HG02571 (cell line): Measurements from ENCODE around the gene ABCA8.

ENCODE experiments used
- ATAC-seq: cut with Tn5 transposase; IDR thresholded peaks from one replicate; pipeline ENCODE4 v1.9.1; 2021; ENCODE audit warnings: mild to moderate bottlenecking, moderate library complexity; ENCODE audit not compliant: unreplicated experiment

ABCA8 gene

DNA sequence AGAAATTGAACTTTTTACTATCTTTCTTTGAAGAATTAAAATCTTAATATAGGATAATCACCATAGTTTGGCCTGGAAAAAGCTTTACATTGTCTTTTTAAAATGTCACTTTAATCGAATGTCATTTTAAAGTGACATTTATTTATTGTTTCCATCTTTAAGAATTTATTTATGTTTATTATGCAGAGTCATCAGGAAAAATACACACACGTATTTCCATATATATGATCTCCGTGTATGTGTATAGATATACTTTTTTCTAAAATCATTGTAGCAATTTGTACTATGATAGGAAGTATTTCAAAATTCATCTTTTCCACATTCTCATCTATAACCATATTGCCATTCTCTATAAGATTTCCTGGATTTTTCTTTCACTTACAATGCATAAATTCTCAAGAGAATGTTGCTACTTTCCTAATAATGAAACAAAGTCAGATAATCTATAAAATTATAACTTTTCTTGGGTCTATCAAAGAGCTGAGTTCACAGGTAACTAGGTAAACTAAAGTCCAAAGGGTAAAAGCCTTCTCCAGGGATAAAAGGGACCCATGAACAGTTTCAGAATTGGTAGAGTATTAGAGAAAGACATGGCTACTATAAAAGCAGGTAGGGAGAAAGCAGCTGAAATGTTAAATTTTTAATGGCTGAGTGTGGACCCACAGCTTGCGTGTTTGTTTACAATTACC lies 11.9 kb downstream of the ABCA8 start:
- no peak for ATAC-seq

DNA sequence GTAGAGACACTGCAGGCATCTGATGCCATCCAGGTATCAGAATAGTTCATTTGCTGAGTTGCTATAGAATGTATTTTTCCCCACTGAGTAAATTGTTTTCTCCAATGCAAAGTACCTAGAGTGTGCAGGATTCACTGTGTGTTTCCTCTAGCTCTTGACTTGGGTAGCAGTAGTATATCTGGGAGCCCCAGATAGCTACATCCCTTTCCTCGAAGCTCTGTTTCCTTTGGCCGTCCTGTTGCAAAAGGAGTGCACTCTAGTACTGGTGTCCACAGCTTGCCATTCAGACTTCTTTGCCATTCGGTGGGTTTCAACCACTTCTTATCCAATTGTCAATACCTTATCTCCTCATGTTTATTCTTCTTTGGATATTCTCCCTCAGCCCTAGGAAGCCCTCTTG lies 12.8 kb downstream of the ABCA8 start:
- no peak for ATAC-seq

DNA sequence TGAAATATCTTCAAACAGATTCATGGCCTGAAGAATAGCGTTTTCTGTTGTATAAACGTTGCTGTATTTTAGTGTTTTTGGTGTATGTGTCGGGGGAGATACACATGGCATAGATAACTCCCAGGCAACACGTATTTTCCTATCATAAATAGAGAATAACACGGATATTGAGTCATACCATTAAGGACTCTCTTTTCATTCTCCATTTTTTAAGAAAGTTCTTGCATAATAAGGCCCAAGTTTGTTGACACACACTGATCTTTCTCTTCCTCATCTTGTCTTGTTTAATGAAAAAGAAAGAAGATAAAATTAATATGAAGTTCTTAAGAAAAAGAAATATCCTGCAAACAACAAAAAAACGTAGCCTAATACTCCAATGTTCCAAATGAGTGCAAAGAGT lies 13.4 kb downstream of the ABCA8 start:
- no peak for ATAC-seq

DNA sequence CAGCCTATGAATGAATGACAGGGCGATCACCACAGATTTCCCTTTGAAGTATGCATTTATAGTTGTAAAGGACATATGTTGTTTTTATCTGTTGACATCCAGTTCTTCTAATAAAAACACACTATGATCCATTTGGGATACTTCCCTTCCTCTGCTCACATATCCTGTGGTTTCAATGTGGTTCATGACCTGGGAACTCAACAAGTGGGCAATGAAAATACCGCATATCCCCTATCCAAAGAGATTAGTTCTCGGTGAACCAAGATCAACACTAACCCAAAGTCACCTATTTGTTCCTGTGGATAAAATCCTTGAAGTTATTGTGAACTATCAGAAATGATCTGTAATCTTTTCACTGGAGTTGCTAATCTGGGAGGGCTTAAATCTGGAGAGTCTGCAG lies 16.0 kb downstream of the ABCA8 start:
- no peak for ATAC-seq

DNA sequence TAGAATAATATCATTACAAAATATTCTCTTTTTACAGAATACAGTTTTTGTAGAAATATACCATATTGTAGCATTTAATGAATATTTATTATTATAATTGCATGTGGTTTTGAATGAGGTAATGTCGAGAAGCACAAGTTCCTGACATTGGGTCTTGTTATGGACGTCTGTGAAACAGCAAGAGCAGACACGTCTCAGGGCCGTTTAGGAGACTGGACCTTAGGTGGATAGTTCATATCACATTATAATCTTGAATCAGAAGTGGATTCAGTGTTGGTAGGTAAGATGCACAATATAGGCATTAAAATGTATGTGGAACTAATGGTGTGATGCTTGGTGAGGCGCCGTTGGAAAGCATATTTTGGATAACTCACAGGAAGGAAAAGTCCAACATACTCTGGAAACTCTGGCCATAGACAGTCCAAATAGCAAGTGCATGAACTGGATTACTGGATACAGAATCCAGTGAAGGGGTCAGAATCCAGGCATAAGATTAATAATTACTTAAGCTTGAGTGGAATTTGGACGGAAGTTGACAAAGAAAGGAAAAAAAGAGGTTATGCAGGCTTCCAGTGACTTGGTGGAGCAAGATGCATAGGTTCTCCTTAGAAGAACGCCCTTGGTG lies 17.2 kb downstream of the ABCA8 start:
- ATAC-seq = no peak

DNA sequence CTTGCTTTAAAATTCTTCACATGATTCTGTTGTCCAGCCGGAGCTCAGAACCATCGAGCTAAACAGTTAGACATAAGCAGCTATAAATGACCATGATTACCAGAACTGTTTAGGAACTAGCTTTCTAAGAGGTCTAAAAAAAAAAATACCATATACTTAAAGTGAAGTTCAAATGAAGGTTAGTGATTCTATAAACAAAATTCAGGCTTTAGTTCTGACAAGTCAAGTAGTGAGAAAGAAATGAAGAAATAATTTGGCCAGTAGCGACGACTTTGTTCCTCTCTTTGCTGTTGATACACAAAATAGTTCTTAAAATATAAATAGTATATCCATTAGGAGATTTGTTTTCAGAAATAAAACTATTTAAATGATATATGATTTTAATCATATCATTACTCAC lies 27.7 kb downstream of the ABCA8 start:
- ATAC-seq = no peak

DNA sequence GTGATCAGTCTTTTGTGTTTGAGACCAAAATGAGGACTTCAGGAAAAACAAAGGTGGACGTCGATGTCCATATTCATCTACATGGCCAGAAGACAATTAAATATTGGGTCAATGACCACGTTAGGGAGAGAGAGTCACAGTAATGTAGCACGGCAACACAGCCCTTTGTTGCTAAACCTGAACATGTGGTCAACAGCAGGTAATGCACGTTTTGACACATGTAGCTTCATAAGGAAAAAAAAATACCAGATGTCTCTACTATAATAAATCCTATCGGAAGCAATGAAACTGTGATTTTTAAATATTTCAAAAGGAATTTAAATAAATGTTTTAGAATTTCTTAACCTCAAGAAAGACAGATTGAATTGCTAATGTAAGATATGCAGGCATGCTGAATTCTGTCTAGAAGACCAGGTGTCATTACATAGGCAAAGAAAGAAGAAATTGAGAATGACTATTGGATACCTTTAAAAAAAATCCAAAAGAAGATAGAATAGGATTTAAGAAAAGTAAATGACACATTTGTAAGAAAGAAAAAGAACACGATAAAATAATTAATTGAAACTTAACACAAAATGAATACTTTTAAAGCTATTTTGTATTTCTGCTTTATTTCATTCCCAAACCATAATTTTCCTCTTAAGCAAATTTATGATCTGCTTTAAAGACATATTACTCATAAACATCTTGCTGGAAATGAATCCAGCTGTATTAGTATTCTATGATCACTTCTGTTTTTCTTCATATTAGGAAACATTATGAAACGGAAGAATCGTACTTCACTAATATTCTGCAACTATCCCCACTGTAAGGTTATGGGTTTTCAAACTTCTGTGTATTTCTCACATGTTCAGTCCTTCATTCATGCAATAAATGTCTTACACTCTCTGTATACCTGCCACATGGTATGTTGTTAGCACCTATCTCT lies 30.1 kb downstream of the ABCA8 start:
- no peak for ATAC-seq

DNA sequence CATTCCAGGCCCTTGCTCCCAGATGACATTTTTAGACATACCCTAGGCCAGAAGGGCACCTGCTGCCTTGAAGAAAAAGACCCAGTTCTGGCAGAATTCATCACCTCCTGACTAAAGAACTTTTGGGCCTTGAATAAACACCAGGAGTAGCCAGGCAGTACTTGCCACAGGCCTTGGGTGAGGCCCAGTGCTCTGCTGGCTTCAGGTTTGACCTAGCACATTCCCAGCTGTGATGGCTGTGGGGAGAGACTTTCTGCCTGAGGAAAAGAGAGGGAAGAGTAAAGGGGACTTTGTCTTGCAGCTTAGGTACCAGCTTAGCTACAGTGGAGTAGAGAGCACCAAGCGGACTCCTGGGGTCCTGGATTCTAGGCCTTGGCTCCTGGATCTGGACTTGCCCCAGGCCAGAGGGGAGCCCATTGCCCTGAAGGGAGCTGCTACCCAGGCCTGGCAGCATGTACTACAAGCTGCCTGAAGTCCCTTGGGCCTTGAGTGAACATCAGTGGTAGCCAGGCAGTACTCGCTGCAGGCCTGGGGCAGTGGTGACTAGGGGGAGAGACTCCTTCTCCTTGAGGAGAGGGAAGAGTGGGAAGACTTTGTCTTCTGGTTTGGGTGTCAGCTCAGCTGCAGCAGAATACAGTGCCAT lies 44.3 kb downstream of the ABCA8 start:
- no peak for ATAC-seq

DNA sequence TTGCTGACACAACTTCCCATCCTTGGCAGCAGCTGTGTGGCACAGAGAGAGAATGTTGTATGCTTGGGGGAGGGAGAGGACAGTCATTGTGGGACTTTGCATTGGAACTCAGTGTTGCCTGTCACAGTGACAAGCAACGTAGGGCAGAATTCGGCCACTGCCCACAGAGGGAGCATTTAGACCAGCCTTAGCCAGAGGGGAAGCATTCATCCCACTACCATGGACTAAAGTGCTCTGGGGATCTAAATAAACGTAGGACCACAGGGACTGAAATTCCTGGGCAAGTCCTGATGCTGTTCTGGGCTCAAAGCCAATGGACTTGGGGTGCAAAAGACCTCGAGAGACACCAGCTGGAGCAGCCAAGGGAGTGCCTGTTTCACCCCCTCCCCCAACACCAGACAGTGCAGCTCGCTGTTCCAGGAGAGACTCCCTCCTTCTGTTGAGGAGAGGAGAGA lies 44.9 kb downstream of the ABCA8 start:
- no peak for ATAC-seq

DNA sequence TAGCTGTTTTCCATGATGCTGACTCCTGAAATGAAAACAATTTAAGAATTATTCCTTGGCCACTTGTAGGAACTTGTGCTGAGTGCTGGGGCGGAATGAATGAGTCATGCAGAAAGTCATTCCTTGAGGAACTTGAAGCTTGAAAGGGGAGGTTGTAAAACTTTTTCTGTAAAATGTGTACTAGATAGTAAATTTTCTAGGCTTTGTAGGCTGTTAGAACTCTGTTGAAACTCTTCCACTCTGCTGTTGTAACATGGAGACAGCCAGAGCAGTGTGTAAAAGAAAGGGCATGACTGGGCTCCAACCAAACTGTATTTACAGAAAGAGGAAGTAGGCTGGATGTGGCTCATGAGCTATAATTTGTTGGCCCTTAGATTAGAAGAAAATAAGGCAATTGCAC lies 46.1 kb downstream of the ABCA8 start:
- no peak for ATAC-seq

DNA sequence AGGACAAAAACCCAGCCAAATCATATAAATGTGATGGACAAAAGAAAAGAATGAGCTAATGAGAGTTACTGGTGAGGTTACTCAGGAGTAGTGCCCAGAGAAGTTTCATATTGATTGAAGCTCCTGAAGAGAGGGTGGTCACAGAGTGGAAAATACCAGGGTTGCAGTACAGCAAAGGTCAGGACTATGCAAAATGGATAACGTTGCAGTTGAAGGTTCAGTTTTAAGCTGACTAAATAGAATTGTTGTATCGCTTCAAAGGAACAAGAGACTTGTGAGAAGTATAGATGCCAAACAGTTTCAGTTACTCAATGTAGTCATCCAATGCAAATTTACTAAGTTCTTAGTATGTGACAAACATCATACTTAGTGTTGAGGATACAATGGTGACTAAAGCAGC lies 47.1 kb downstream of the ABCA8 start:
- ATAC-seq = peak; percentile 75

DNA sequence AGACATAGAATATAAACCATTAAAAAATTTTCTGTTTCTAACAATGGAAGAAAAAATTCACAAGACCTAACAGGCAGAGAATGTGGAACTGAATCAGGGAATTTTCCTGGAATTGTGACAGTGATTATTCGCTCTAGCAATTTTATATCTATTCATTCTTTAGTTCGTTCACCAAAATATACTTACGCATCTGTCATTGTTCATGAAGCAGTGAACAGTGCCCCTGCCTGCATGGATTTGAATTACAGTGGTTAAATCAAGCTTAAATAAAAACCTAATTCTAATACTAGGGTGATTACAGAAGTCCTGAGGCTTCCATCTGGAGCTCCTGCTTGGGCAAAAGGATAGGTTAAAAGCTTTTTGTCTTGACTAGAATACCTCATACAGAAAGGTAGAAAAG lies 48.6 kb downstream of the ABCA8 start:
- ATAC-seq = no peak

DNA sequence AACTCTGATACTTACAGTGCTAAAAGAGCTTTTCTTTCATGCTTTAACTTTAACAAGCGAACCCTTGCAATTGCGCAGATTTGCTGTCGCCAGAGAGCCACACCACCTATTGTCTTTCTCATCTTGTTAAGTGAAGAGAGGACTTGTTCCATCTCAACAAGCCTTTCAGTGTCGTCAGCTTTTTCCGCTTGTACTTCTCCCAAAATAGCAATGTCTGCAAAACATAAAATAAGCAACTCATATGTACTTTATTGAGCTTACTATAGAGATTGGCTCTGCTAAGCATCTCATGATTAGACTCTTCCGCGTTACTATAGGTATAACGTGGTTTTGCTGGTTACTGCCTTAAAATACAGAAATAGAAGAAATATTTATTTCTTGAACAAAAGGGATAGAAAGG lies 51.9 kb downstream of the ABCA8 start:
- no peak for ATAC-seq

DNA sequence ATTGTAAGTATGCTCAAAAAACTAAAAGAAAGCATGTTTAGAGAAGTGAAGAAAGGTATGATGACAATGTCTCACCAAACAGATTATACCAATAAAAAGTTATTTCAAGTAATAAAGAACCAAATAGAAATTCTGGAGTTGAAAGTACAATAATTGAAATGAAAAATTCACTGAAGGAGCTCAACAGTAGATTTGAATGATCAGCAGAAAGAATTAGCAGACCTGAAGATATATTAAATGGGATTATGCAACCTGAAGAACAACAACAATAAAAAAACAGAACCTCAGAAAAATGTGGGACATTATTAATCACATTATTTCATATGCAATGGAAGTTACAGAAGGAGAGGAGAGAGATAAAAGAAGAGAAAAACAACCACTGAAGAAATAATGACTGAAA lies 57.6 kb downstream of the ABCA8 start:
- no peak for ATAC-seq

DNA sequence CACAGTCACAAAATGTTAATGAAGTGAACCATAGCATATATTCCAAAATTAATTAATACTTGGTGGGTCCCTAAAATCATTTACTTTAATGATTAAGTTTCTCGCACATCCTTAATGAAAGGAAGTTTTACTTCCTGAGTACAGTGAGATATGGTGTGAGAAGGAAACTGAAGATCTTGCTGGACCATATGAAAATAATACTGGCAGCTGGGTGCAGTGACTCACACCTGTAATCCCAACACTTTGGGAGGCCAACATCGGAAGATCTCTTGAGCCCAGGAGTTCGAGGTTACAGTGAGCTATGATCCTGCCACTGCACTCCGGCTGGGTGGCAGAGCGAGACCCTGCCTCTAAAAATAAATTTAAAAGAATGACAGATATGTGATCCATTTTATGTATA lies 62.5 kb downstream of the ABCA8 start:
- no peak for ATAC-seq

DNA sequence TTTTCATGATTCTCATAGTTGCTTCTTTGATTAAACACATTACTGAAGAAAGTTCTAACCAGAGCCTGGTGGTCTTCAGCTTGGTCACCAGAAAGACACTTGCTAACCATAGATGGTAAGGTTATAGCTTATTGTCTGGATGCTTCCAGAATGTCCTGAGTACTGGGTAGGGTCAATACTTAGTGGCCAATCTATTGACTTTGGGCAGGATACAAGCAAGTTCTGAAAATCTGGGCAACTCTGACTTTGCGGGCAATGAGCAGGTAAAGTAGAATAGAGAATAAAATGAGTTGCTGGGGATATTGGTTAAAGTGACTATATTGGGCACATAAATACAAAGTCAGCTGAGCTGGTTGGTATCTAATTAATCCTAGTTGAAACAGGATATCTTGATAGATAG lies 63.0 kb downstream of the ABCA8 start:
- no peak for ATAC-seq

DNA sequence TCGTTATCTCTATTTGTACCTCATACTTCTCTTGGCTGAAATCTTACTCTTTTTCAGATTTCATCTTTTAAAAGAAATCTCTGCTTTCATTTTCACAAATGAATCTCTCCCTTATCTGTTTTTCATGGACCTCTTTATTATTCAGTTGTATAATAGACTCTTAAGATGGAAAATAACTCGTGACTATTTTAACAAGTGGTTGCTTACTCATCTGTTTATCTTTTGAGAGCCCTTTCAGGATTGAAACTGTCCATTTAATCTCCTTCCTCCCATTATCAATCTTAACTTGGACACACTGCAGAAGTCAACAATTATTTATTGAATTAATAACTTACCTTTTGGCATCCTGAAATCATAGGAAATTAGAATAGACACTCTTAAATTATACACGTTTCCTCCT lies 68.8 kb downstream of the ABCA8 start:
- no peak for ATAC-seq

DNA sequence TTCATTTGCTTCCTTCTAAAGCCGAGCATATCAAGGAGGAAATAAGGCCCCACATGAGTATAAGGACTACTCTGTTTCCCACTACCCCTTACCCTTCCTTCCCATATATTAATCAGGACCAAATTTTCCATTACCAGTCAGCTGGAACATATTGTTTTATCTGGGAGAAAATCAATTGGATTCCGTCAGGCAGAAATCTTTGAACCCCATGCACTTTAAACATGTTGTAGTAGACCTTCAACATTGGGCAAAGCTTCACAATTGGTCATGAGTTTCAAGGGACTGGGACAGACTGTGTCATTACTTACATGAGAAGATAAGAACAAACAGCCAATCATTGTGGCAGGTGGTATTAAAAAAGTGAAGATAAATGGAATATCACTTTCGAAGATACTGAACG lies 70.3 kb downstream of the ABCA8 start:
- ATAC-seq = no peak

DNA sequence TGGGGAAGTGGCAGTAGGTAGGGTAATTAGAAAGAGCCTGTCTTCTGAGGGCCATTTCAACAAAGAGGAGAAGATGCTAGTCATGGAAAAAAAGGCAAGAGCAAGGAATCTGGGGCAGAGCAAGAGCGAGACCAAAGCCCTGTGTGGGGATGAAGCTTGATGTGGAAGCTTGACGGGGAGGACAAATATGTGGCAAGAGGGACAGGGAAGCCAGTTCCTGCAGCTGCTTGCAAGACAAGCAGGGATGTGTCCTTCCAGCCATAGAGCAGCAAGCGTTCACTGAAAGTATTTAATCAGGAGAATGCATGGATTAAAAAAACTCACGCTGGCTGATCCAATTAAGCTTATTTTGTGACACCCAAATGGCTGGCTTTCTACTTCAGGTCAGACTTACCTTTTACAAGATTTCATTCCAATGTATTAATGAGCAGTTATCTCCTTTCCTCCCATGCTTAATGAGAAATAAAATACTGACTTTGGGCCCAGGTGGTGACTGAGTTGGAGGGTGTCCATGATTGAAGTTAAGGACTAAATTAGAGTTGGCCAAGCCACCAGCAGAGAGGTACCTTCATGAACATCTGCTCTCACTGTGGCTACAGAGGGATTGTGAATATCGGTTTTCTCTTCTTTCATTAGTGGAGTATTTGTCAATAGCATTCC lies 76.8 kb downstream of the ABCA8 start:
- no peak for ATAC-seq

DNA sequence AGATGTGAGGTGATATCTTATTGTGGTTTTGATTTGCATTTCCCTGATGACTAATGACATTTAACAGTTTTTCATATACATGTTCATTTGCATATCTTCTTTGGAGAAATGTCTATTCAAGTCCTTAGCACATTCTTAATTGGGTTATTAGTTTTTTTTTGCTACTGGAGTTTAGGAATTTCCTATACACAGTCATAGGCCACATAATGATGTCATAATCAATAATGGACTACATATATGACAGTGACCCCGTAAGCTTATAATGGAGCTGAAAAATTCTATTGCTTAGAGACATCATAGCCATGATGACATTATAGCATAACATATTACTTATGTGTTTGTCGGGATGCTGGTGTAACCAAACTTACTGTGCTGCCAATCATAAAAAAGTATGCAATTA lies 83.7 kb downstream of the ABCA8 start:
- ATAC-seq = no peak

DNA sequence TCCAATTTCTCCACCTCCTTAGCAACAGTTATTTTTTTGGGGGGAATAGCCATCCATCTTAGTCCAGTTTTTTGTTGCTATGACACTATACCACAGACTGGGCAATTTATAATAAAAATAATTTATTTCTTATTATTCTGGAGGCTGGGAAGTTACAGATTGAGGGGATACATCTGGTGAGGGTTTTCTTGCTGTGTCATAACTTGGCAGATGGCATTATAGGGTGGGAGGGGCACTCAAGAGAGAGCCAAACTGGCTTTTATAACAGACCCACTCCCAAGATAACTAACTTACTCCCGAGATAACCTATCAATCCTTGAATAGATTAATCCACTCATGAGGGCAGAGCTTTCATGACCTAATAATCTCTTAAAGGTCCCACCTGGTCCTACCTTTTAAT lies 84.2 kb downstream of the ABCA8 start:
- no peak for ATAC-seq
